GM18867 (cell line): Measurements from ENCODE around the gene PRKAG2.

ENCODE experiments used
- ATAC-seq: cut with Tn5 transposase; IDR thresholded peaks from one replicate; pipeline ENCODE4 v1.9.1; 2021; ENCODE audit warnings: mild to moderate bottlenecking, moderate library complexity; ENCODE audit not compliant: unreplicated experiment

The PRKAG2 gene

GRCh38 chr7:151665368-151665767 is 211.5 kb downstream of the PRKAG2 start:
- ATAC-seq = no peak

GRCh38 chr7:151664268-151664667 is 212.6 kb downstream of the PRKAG2 start:
- no peak for ATAC-seq

GRCh38 chr7:151663382-151664100 is 213.4 kb downstream of the PRKAG2 start:
- no peak for ATAC-seq

GRCh38 chr7:151662251-151662826 is 214.6 kb downstream of the PRKAG2 start:
- ATAC-seq = no peak

- ATAC-seq = no peak
Observed at GRCh38 chr7:151661587-151661986, 215.3 kb downstream of the PRKAG2 start.

- ATAC-seq = no peak
Observed at GRCh38 chr7:151660141-151660540, 216.8 kb downstream of the PRKAG2 start.

GRCh38 chr7:151659219-151659618 is 217.7 kb downstream of the PRKAG2 start:
- no peak for ATAC-seq

GRCh38 chr7:151658778-151659177 is 218.1 kb downstream of the PRKAG2 start:
- ATAC-seq = no peak

GRCh38 chr7:151657173-151657572 is 219.7 kb downstream of the PRKAG2 start:
- no peak for ATAC-seq

GRCh38 chr7:151655555-151655954 is 221.4 kb downstream of the PRKAG2 start:
- ATAC-seq = no peak

- no peak for ATAC-seq
Observed at GRCh38 chr7:151652111-151652510, 224.8 kb downstream of the PRKAG2 start.

- ATAC-seq = no peak
Observed at GRCh38 chr7:151650161-151650560, 226.8 kb downstream of the PRKAG2 start.

GRCh38 chr7:151648429-151648828 is 228.5 kb downstream of the PRKAG2 start:
- ATAC-seq = no peak

GRCh38 chr7:151647874-151648273 is 229.0 kb downstream of the PRKAG2 start:
- ATAC-seq = no peak

- no peak for ATAC-seq
Observed at GRCh38 chr7:151647006-151647405, 229.9 kb downstream of the PRKAG2 start.

GRCh38 chr7:151645311-151645710 is 231.6 kb downstream of the PRKAG2 start:
- no peak for ATAC-seq

GRCh38 chr7:151644554-151644953 is 232.4 kb downstream of the PRKAG2 start:
- ATAC-seq = no peak

GRCh38 chr7:151642746-151643145 is 234.2 kb downstream of the PRKAG2 start:
- ATAC-seq = no peak

GRCh38 chr7:151641587-151641986 is 235.3 kb downstream of the PRKAG2 start:
- no peak for ATAC-seq

GRCh38 chr7:151637781-151638261 is 239.1 kb downstream of the PRKAG2 start:
- no peak for ATAC-seq

- ATAC-seq = no peak
Observed at GRCh38 chr7:151634643-151635042, 242.3 kb downstream of the PRKAG2 start.

GRCh38 chr7:151633516-151633812 is 243.5 kb downstream of the PRKAG2 start:
- ATAC-seq = no peak
